SK-N-SH (cell line): ENCODE results near the gene SLCO2B1.

ENCODE experiments used
- CHD2 ChIP-seq: fragments of 150-350 bp; IDR thresholded peaks from 2 replicates; pipeline ENCODE4 v1.6.1; 2018; ENCODE audit warnings: low read length; ENCODE audit not compliant: partially characterized antibody
- EZH2phosphoT487 ChIP-seq: fragments of 200-600 bp; sonication (generic); IDR thresholded peaks from 2 replicates; pipeline ENCODE4 v1.6.1; 2017; ENCODE audit warnings: low read depth, mixed run types, mild to moderate bottlenecking, antibody characterized with exemption, moderate library complexity, borderline replicate concordance
- FOXM1 ChIP-seq: IDR thresholded peaks from 2 replicates; pipeline ENCODE4 v1.4.0; 2012; ENCODE audit warnings: low read depth, mild to moderate bottlenecking
- MXI1 ChIP-seq: IDR thresholded peaks from 2 replicates; pipeline ENCODE4 v1.6.1; 2012; ENCODE audit warnings: mild to moderate bottlenecking, low read depth, low read length, improper control_type of control experiment
- POLR2AphosphoS5 ChIP-seq: IDR thresholded peaks from 2 replicates; pipeline ENCODE4 v1.6.1; 2012; ENCODE audit warnings: low read depth, low read length
- RFX5 ChIP-seq: IDR thresholded peaks from 2 replicates; pipeline ENCODE4 v1.6.1; 2012; ENCODE audit warnings: mild to moderate bottlenecking, improper control_type of control experiment, low read length
- RXRA ChIP-seq: IDR thresholded peaks from 2 replicates; pipeline ENCODE4 v1.4.0; 2012; ENCODE audit warnings: low read depth, mild to moderate bottlenecking, borderline replicate concordance
- TF ChIP-seq, protein P1 (sequence below): fragments of 200-600 bp; sonication (generic); IDR thresholded peaks from 2 replicates; pipeline ENCODE4 v1.6.1; 2017; ENCODE audit warnings: antibody characterized with exemption, mild to moderate bottlenecking, moderate library complexity
- TF ChIP-seq, protein P2 (sequence below): fragments of 150-350 bp; IDR thresholded peaks from 2 replicates; pipeline ENCODE4 v1.6.1; 2016; ENCODE audit warnings: mild to moderate bottlenecking, low read depth, low read length
- TF ChIP-seq, protein P3 (sequence below): IDR thresholded peaks from 2 replicates; pipeline ENCODE4 v1.6.1; 2012; ENCODE audit warnings: mild to moderate bottlenecking, low read depth, low read length, moderate library complexity

DNA sequence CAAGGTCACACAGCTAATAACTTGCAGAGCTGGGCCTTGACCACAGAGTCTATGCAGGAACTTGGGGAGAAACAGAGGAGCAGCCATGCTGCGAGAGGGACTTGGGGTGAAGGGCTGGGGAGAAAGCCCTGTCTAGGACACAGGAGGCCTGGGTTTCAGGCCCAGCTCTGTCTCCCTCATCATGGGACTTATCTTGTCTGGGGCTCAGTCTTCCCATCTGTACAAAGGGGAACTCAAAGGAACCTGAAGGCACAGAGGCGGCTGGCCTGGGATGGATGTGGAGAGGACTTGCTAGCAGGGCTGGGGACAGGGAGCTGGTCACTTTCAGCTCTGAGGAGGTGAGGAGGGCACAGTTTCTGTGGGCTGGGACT is 52.7 kb downstream of the SLCO2B1 start:
- TF ChIP-seq, protein P1, sequence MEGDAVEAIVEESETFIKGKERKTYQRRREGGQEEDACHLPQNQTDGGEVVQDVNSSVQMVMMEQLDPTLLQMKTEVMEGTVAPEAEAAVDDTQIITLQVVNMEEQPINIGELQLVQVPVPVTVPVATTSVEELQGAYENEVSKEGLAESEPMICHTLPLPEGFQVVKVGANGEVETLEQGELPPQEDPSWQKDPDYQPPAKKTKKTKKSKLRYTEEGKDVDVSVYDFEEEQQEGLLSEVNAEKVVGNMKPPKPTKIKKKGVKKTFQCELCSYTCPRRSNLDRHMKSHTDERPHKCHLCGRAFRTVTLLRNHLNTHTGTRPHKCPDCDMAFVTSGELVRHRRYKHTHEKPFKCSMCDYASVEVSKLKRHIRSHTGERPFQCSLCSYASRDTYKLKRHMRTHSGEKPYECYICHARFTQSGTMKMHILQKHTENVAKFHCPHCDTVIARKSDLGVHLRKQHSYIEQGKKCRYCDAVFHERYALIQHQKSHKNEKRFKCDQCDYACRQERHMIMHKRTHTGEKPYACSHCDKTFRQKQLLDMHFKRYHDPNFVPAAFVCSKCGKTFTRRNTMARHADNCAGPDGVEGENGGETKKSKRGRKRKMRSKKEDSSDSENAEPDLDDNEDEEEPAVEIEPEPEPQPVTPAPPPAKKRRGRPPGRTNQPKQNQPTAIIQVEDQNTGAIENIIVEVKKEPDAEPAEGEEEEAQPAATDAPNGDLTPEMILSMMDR = no peak
- TF ChIP-seq FOXM1 (no peak), RFX5 (no peak), EZH2phosphoT487 (no peak), CHD2 (no peak), RXRA (no peak), MXI1 (no peak), POLR2AphosphoS5 (no peak)
- TF ChIP-seq, protein P2, sequence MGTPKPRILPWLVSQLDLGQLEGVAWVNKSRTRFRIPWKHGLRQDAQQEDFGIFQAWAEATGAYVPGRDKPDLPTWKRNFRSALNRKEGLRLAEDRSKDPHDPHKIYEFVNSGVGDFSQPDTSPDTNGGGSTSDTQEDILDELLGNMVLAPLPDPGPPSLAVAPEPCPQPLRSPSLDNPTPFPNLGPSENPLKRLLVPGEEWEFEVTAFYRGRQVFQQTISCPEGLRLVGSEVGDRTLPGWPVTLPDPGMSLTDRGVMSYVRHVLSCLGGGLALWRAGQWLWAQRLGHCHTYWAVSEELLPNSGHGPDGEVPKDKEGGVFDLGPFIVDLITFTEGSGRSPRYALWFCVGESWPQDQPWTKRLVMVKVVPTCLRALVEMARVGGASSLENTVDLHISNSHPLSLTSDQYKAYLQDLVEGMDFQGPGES = no peak
- TF ChIP-seq, protein P3, sequence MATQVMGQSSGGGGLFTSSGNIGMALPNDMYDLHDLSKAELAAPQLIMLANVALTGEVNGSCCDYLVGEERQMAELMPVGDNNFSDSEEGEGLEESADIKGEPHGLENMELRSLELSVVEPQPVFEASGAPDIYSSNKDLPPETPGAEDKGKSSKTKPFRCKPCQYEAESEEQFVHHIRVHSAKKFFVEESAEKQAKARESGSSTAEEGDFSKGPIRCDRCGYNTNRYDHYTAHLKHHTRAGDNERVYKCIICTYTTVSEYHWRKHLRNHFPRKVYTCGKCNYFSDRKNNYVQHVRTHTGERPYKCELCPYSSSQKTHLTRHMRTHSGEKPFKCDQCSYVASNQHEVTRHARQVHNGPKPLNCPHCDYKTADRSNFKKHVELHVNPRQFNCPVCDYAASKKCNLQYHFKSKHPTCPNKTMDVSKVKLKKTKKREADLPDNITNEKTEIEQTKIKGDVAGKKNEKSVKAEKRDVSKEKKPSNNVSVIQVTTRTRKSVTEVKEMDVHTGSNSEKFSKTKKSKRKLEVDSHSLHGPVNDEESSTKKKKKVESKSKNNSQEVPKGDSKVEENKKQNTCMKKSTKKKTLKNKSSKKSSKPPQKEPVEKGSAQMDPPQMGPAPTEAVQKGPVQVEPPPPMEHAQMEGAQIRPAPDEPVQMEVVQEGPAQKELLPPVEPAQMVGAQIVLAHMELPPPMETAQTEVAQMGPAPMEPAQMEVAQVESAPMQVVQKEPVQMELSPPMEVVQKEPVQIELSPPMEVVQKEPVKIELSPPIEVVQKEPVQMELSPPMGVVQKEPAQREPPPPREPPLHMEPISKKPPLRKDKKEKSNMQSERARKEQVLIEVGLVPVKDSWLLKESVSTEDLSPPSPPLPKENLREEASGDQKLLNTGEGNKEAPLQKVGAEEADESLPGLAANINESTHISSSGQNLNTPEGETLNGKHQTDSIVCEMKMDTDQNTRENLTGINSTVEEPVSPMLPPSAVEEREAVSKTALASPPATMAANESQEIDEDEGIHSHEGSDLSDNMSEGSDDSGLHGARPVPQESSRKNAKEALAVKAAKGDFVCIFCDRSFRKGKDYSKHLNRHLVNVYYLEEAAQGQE = no peak
